IPS DF 6.9 (cell line): ENCODE measurements around the gene ZNF841.

Experiments
- DNase-seq: peaks from one replicate; pipeline ENCODE4 v3.0.0-alpha.2; 2013; ENCODE audit warnings: low read depth, low spot score
- H3K27ac ChIP-seq: one replicate; pipeline ENCODE4 v1.5.1; 2013; ENCODE audit warnings: low read length, control low read depth
- H3K27me3 ChIP-seq: 2 replicates; pipeline ENCODE4 v1.6.1; 2013; ENCODE audit warnings: mild to moderate bottlenecking, low read length; ENCODE audit not compliant: control insufficient read depth, insufficient read depth
- H3K36me3 ChIP-seq: 2 replicates; pipeline ENCODE4 v1.6.1; 2013; ENCODE audit warnings: low read length; ENCODE audit not compliant: control insufficient read depth, insufficient read depth
- H3K4me1 ChIP-seq: 2 replicates; pipeline ENCODE4 v1.6.1; 2013; ENCODE audit warnings: low read length; ENCODE audit not compliant: control insufficient read depth, insufficient read depth
- H3K4me3 ChIP-seq: 2 replicates; pipeline ENCODE4 v1.5.1; 2013; ENCODE audit warnings: mild to moderate bottlenecking, low read length
- H3K9me3 ChIP-seq: 2 replicates; pipeline ENCODE4 v1.6.1; 2013; ENCODE audit warnings: low read length, inconsistent platforms; ENCODE audit not compliant: control insufficient read depth, insufficient read depth
- WGBS: extraction: QIAGEN DNeasy Blood & Tissue Kit; methylation state at CpG from one replicate; pipeline ENCODE4 v1.1.7; 2013; ENCODE audit warnings: mixed read lengths, missing lambda C conversion rate; ENCODE audit not compliant: insufficient read length, insufficient coverage; 5-methylcytosine and 5-hydroxymethylcytosine counted together

ZNF841 gene

DNA sequence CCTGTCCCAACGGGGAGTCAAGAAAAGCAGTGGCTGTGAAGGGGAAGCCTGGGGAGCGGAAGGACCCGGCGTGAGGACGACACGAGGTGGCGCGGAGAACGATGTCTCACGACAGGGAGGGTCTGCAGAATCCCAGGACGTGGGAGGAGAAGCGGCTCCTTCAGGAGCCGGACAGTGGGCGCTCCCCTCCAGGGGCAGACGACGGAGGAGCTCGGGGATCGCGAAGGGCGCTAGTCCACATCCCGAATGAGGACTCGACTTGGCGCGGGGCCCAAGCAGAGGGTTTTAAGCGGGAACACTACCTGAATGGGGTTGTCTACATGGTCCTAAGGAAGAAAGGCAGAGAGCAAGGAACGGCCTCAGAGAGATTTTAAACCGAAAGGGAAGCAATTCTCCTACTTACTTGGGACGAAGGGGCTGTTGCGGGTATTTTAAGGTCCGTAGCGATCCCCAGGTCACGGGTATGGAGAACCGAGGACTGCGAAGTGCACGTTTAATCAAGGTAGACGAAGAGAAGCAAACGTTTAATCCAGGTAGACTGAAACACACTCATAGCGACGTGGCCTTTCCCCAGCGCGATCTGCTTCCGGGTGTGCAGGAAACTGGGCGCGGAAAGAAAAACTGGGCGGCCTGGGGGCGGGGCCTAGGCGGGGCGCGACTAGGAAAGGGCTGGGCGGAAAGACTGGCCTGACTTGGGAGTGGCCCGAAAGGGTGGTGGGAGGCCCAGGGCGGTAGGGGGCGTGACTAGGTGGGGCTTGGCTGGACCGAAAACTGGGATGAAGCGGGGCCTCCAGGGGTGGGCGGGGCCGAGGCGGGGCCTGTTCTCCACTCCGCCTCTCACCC lies at the start of gene ZNF841:
Gene ZNF841, minus strand, starts transcription at position 594 of the 843 bp plus-strand sequence. CDS start 10,964 bp downstream, outside the sequence.
- Histone ChIP-seq H3K9me3 (no peaks in the 10 kb centered on the region; the same call in 1 of the 2 replicates), H3K4me3 (peak within 1 kb of the TSS; percentile 90), H3K27me3 (no peaks in the 10 kb centered on the region), H3K27ac (no peak within 1 kb of the TSS), H3K4me1 (no peaks in the 10 kb centered on the region), H3K36me3 (no peaks in the 10 kb centered on the region)
- WGBS, result no CpG with 5 or more reads among the region's 59 CpGs
- DNase-seq, result peak; percentile 81

DNA sequence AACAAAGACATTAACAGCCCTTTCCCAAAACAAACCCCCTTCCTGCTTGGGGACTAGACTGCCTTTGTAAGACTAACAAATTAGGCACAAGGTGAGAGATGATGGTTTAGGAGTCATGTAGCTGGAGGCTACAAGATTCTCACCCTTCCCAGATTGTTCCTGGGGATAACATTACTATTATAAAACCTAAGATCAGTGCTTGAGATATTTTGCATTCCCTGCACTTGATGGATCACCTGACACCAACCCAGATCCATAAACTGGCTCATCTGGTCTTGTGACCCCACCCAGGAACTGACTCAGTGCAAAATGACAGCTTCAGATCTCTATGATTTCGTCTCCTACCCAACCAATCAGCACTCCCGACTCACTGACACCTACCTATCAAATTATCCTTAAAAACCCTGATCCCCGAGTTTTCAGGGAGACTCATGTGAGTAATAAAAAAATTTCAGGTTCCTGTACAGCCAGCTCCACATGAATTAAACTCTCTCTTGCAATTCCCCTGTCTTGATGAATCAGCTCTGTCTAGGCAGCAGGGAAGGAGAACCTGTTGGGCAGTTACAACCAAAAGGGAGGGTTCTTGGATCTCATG lies 46.5 kb upstream of the ZNF841 start:
- H3K9me3 ChIP-seq, result no peaks in the 10 kb centered on the region
- peaks cover 1% of the 10 kb centered on the region; the same call in 1 of the 2 replicates for H3K4me1 ChIP-seq
- no peak for DNase-seq
- H3K27me3 ChIP-seq, result no peaks in the 10 kb centered on the region
- H3K27ac ChIP-seq, result no peak overlapping the region
- WGBS, result no CpG with 5 or more reads among the region's 3 CpGs
- no peaks in the 10 kb centered on the region for H3K36me3 ChIP-seq
- no peak overlapping the region for H3K4me3 ChIP-seq

DNA sequence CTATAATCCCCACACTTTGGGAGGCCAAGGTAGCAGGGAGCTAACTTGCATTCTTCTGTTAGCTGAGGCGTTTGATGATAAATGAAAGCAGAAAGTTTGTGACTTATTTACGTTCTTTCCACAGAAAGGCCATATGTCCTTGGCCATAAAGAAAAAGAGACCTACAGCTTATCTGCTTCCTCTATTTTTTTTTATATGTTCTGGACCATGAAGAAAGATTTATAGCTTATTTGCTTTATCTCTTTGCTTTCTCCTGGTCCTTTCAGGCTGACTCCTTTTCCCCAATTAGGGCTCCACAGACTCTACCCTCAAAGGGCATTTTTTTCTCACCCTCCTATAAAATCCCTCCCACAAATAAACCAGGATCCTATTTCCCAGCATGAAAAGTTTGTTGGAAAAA lies 45.6 kb upstream of the ZNF841 start:
- H3K9me3 ChIP-seq, result no peaks in the 10 kb centered on the region
- H3K4me3 ChIP-seq, result no peak overlapping the region
- no peaks in the 10 kb centered on the region for H3K27me3 ChIP-seq
- no CpG with 5 or more reads among the region's 2 CpGs for WGBS
- H3K27ac ChIP-seq, result no peak overlapping the region
- peaks cover 1% of the 10 kb centered on the region; the same call in 1 of the 2 replicates for H3K4me1 ChIP-seq
- no peak for DNase-seq
- no peaks in the 10 kb centered on the region for H3K36me3 ChIP-seq

DNA sequence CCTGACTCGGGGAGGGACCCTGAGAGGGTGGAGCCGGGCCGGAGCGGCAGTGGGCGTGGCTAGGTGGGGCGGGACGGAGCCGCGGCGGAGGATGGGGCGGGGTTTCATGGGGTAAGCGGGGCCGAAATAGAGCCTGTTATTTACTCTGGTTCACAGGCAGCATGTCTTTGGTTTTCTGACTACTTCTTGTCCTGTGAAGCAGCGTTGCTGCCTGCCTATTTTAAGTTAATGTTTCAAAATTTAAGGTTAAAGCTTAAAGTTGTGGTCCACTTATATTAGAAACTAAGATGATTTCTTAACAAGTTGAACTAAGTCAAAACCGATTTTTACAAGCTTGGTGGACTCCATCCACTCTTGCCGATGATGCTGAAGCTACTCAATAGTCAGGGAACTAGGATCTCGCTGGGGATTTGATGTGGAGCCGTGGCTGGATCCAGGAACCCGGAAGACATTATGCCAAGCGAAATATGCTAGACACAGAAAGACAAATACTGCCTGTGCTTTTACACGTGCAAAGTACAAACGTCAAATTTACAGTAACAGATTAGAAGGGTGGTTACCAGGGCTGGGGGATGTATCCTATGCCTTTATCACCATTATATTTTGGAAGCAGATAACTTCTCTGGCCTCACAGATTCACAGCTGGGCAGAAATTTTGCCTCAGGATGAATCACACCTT lies 44.6 kb upstream of the ZNF841 start:
- no peak overlapping the region for H3K4me3 ChIP-seq
- H3K27ac ChIP-seq, result no peak overlapping the region
- DNase-seq, result no peak
- no peaks in the 10 kb centered on the region for H3K9me3 ChIP-seq
- H3K36me3 ChIP-seq, result no peaks in the 10 kb centered on the region
- no peaks in the 10 kb centered on the region for H3K27me3 ChIP-seq
- H3K4me1 ChIP-seq, result peaks cover 1% of the 10 kb centered on the region; the same call in 1 of the 2 replicates
- WGBS, result no CpG with 5 or more reads among the region's 22 CpGs

DNA sequence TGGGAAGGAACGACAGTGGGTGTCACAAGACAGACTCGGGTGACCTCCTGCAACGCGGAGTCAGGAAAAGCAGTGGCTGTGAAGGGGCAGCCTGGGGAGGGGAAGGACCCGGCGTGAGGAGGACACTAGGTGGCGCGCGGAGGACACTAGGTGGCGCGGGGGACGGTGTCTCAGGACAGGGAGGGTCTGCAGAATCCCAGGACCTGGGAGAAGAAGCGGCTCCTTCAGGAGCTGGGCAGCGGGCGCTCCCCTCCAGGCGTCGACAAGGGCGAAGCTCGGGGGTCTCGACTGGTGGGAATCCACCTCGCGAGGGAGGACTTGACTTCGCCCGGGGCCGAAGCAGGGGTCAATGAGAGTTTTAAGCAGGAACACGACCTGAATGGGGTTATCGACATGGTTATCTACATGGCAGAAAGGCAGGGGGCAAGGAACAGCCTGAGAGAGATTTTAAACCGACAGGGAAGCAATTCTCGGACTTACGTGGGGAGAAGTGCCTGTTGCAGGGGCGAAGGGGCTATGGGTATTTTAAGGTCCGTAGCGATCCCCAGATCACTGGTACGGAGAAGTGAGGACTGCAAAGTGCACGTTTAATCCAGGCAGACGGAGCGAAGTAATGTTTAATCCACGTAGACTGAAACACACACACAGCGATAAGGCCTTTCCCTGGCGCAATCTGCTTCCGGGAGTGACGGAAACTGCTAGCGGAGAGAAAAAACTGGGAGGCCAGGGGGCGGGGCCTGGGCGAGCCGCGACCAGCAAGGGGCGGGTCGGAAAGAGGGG lies 43.9 kb upstream of the ZNF841 start, which contains the start of gene ZNF616:
Gene ZNF616, minus strand, starts transcription at position 687 of the 780 bp plus-strand sequence. CDS start 9,426 bp downstream, outside the sequence.
- Histone ChIP-seq H3K27me3 (no peaks in the 10 kb centered on the region), H3K27ac (no peak within 1 kb of the TSS), H3K9me3 (no peaks in the 10 kb centered on the region), H3K36me3 (no peaks in the 10 kb centered on the region), H3K4me3 (peak within 1 kb of the TSS; percentile 76), H3K4me1 (peaks cover 1% of the 10 kb centered on the region; the same call in 1 of the 2 replicates)
- no CpG with 5 or more reads among the region's 49 CpGs for WGBS
- DNase-seq, result peak; percentile 81

DNA sequence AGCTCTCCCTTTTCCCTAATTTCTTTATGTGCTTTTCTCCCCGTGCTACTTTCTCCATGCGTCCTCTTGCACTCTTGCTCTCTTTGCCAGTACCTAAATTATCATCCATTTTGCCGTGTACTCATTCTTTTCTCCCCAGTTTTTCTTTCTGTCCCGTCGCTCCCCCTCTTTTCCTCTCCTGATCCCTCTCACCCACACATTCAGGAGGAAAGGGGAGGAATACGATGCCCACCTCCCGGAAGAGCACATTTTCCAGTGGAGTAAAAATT lies 43.4 kb upstream of the ZNF841 start:
- no CpG with 5 or more reads among the region's 7 CpGs for WGBS
- H3K27me3 ChIP-seq, result no peaks in the 10 kb centered on the region
- H3K4me3 ChIP-seq, result peak overlapping the region; percentile 76; the same call in 1 of the 2 replicates
- H3K36me3 ChIP-seq, result no peaks in the 10 kb centered on the region
- no peaks in the 10 kb centered on the region for H3K9me3 ChIP-seq
- H3K27ac ChIP-seq, result no peak overlapping the region
- peaks cover 1% of the 10 kb centered on the region; the same call in 1 of the 2 replicates for H3K4me1 ChIP-seq
- DNase-seq, result no peak

DNA sequence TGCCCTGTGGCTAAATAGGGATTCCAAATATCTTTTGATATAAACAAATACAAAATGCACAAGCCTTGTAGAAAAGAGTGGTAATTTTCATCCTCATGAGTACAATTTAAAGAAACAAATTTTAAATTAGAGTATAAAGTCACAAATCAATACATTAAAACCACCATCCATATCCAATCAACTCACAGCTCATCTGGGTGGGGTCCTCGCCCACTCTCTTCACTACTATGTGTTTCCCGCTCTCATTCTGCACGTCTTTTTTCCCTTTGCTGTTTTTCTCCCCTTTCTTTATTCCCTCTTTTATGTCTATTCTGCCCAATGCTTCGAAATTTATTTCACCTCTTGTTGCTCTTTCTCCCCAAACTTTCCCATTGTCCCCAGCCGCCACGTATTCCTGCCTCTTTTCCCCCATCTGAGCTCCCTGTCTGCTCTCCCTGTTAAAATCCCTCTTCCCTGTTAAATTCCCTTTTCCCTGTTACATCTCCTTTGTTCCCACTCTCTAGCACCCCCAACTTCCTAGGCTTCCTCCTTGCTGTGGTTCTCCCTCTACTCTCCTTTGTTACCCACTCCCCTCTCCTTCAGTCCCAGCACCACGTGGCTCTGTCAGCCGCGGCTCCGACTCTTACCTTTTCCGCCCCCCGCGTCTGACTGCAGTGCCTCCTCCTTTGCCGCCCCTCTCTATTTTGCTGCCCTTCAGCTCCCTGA lies 42.9 kb upstream of the ZNF841 start:
- H3K9me3 ChIP-seq, result no peaks in the 10 kb centered on the region
- no peak for DNase-seq
- H3K27ac ChIP-seq, result no peak overlapping the region

DNA sequence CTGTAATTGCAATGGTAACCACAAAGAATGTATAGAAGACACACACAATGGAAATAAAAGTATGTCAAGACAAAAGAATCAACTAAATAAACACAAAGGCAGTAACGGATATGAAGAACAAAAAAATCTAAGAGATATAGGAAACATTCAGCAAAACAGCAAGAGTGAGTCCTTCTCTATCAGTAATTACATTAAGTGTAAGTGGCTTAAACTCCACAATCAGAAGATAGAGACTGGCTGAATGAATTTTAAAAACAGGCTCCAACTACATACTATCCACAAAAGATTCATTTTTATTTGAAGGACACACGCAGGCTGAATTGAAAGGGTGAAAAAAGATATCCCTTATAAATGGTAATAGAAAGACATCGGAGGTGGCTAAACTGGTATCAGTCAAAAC lies 24.7 kb upstream of the ZNF841 start:
- no peak overlapping the region for H3K4me3 ChIP-seq
- peaks cover 20% of the 10 kb centered on the region; the same call in 1 of the 2 replicates for H3K36me3 ChIP-seq
- H3K9me3 ChIP-seq, result peaks cover 15% of the 10 kb centered on the region
- DNase-seq, result no peak
- no peaks in the 10 kb centered on the region for H3K27me3 ChIP-seq
- no peaks in the 10 kb centered on the region for H3K4me1 ChIP-seq
- WGBS, result no CpG with 5 or more reads among the region's 3 CpGs
- no peak overlapping the region for H3K27ac ChIP-seq

More for the DNA sequence above, 42.9 kb upstream of the ZNF841 start:
- H3K4me1 ChIP-seq, result peaks cover 1% of the 10 kb centered on the region; the same call in 1 of the 2 replicates
- peak overlapping the region; percentile 76; the same call in 1 of the 2 replicates for H3K4me3 ChIP-seq
- H3K36me3 ChIP-seq, result no peaks in the 10 kb centered on the region
- WGBS, result no CpG with 5 or more reads among the region's 14 CpGs
- H3K27me3 ChIP-seq, result no peaks in the 10 kb centered on the region

DNA sequence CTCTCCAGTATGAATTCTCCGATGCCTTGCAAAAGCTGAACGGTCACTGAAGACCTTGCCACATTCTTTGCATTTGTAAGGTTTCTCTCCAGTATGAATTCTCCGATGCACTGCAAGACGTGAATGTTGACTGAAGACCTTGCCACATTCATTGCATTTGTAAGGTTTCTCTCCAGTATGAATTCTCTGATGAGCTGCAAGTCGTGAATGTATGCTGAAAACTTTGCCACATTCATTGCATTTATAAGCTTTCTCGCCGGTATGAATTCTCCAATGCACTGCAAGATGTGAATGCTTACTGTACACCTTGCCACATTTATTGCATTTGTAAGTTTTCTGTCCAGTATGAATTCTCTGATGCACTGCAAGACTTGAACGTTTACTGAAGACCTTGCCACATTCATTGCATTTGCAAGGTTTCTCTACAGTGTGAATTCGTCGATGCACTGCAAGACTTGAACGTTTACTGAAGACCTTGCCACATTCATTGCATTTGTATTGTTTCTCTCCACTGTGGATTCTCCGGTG lies 20.0 kb upstream of the ZNF841 start:
- H3K9me3 ChIP-seq, result peaks cover 32% of the 10 kb centered on the region
- H3K36me3 ChIP-seq, result peaks cover 25% of the 10 kb centered on the region; the same call in 1 of the 2 replicates
- DNase-seq, result no peak
- WGBS, result no CpG with 5 or more reads among the region's 12 CpGs
- no peak overlapping the region for H3K27ac ChIP-seq
- H3K4me1 ChIP-seq, result no peaks in the 10 kb centered on the region
- H3K27me3 ChIP-seq, result no peaks in the 10 kb centered on the region
- H3K4me3 ChIP-seq, result no peak overlapping the region
